HG02759 (cell line): Measurements from ENCODE around the gene MAGEB3.

ENCODE experiments used
- ATAC-seq: cut with Tn5 transposase; IDR thresholded peaks from one replicate; pipeline ENCODE4 v1.9.1; 2021; ENCODE audit warnings: mild to moderate bottlenecking, moderate library complexity; ENCODE audit not compliant: unreplicated experiment

Gene MAGEB3

GRCh38 chrX:30278365-30278764 lies 47.9 kb downstream of the MAGEB3 start:
- ATAC-seq = no peak

- no peak for ATAC-seq
Observed at GRCh38 chrX:30280428-30280827, 50.0 kb downstream of the MAGEB3 start.

- ATAC-seq = no peak
Observed at GRCh38 chrX:30282527-30282926, 52.1 kb downstream of the MAGEB3 start.

- ATAC-seq = no peak
Observed at GRCh38 chrX:30283456-30284200, 53.2 kb downstream of the MAGEB3 start.
